GM21825 (cell line): Measurements from ENCODE around the gene SAP130.

Source experiments
- ATAC-seq: cut with Tn5 transposase; IDR thresholded peaks from one replicate; pipeline ENCODE4 v1.9.1; 2021; ENCODE audit warnings: mild to moderate bottlenecking, moderate library complexity; ENCODE audit not compliant: unreplicated experiment

The SAP130 gene

GRCh38 chr2:127897531-127898211, 130.2 kb downstream of the SAP130 start:
- ATAC-seq, result no peak

- no peak for ATAC-seq
These were observed 134.4 kb downstream of the SAP130 start for GRCh38 chr2:127893494-127893893.

- no peak for ATAC-seq
These were observed 134.8 kb downstream of the SAP130 start for GRCh38 chr2:127893033-127893432.

- no peak for ATAC-seq
These were observed 136.0 kb downstream of the SAP130 start for GRCh38 chr2:127891811-127892210.
